Endothelial cell of umbilical vein (primary cell): ENCODE results near the gene FAM76B. TPM values are rescaled to one million over a fixed set of nuclear protein-coding genes. Genes with fewer than 3 reads are reported as not detected.

ENCODE experiments used
- BruUV-seq: library from RNA; stranded (reverse); fragments of 400-500 nt; replicated peaks from 2 replicates; lab custom pipeline; 2021; lab: Mats Ljungman, UMichigan
- CTCF ChIA-PET: fragments of 300-600, 350-600 bp; sonication (Branson Sonifier 250); formaldehyde crosslinking; loops from one replicate; lab custom pipeline; 2021; ENCODE audit warnings: antibody characterized with exemption, inconsistent platforms; lab: Charles Lee
- POLR2A ChIA-PET: fragments of 300-600, 350-600 bp; sonication (Branson Sonifier 250); formaldehyde crosslinking; loops from one replicate; lab custom pipeline; 2021; ENCODE audit warnings: antibody characterized with exemption, inconsistent platforms; lab: Charles Lee
- DNase-seq: peaks from one replicate; pipeline ENCODE4 v3.0.0-alpha.2; 2011; ENCODE audit warnings: low read depth, low spot score
- FAIRE-seq: peaks from 2 replicates; lab custom pipeline; 2011; peaks lifted over from hg19 to GRCh38; lab: Jason Lieb, UNC
- H2AFZ ChIP-seq: 2 replicates; pipeline ENCODE4 v1.6.0; 2012; ENCODE audit warnings: low read depth, low read length, control low read depth, inconsistent platforms
- H3K27ac ChIP-seq: 2 replicates; pipeline ENCODE4 v1.5.1; 2011; ENCODE audit warnings: low read depth, mild to moderate bottlenecking, control low read depth, low read length, moderate library complexity; ENCODE audit not compliant: insufficient read depth
- H3K27me3 ChIP-seq, 2 experiments: 2 replicates each; pipeline versions ENCODE4 v1.6.0 to v1.6.1; 2011; ENCODE audit warnings: low read length in 2 of 2, mixed read lengths in 1 of 2; ENCODE audit not compliant: control insufficient read depth in 2 of 2, insufficient read depth in 2 of 2
- H3K36me3 ChIP-seq, 2 experiments: 2 replicates in 1 of 2; 3 replicates in 1 of 2; pipeline ENCODE4 v1.5.1; 2011; ENCODE audit warnings: low read length in 2 of 2, mild to moderate bottlenecking in 1 of 2, moderate library complexity in 1 of 2; ENCODE audit not compliant: control insufficient read depth in 2 of 2, insufficient read depth in 2 of 2; ENCODE audit errors: extremely low read depth in 1 of 2
- H3K4me1 ChIP-seq: 3 replicates; pipeline ENCODE4 v1.5.1; 2011; ENCODE audit warnings: mild to moderate bottlenecking, low read length; ENCODE audit not compliant: control insufficient read depth, insufficient read depth; ENCODE audit errors: extremely low read depth
- H3K4me2 ChIP-seq: 2 replicates; pipeline ENCODE4 v1.6.1; 2011; ENCODE audit warnings: low read length, control low read depth, mixed read lengths; ENCODE audit not compliant: insufficient read depth
- H3K4me3 ChIP-seq, 3 experiments: fragments of 200-600 bp in 1 of 3; sonication (generic), shearing (Covaris generic) in 1 of 3; replicated peaks in 1 of 3; 2 replicates each; pipeline ENCODE4 v1.5.1; 2011 to 2016; ENCODE audit warnings: control low read depth in 3 of 3, low read length in 3 of 3, mild to moderate bottlenecking in 2 of 3, inconsistent platforms in 1 of 3, low read depth in 1 of 3, moderate library complexity in 1 of 3; ENCODE audit not compliant: insufficient read depth in 1 of 3
- H3K79me2 ChIP-seq: 2 replicates; pipeline ENCODE4 v1.6.0; 2012; ENCODE audit warnings: low read length, inconsistent platforms; ENCODE audit not compliant: control insufficient read depth, insufficient read depth
- H3K9ac ChIP-seq: replicated peaks from 2 replicates; pipeline ENCODE3; 2011; ENCODE audit warnings: low read length, control low read depth; ENCODE audit not compliant: insufficient read depth; ENCODE audit errors: extremely low read depth
- H3K9me1 ChIP-seq: replicated peaks from 3 replicates; pipeline ENCODE4 v1.6.0; 2011; ENCODE audit warnings: mild to moderate bottlenecking, low read length; ENCODE audit not compliant: control insufficient read depth, insufficient read depth; ENCODE audit errors: extremely low read depth
- H3K9me3 ChIP-seq: replicated peaks from 2 replicates; pipeline ENCODE4 v1.5.1; 2012; ENCODE audit warnings: low read length, inconsistent platforms; ENCODE audit not compliant: control insufficient read depth, insufficient read depth
- H4K20me1 ChIP-seq: replicated peaks from 2 replicates; pipeline ENCODE3; 2011; ENCODE audit warnings: mild to moderate bottlenecking, low read length; ENCODE audit not compliant: control insufficient read depth, insufficient read depth; ENCODE audit errors: extremely low read depth
- CTCF ChIP-seq, 2 donors: IDR thresholded peaks; 1 replicate in 1 of 2; 2 replicates in 1 of 2; pipeline ENCODE4 v1.5.1; 2011; ENCODE audit warnings: low read length in 2 of 2, mild to moderate bottlenecking in 2 of 2, moderate library complexity in 2 of 2, control low read depth in 1 of 2, inconsistent platforms in 1 of 2, low read depth in 1 of 2; ENCODE audit not compliant: insufficient read depth in 1 of 2; ENCODE audit errors: extremely low read depth in 1 of 2
- EZH2 ChIP-seq: IDR thresholded peaks from 2 replicates; pipeline ENCODE4 v1.6.1; 2012; ENCODE audit warnings: borderline replicate concordance, low read depth, mild to moderate bottlenecking, moderate library complexity, low read length, inconsistent platforms; ENCODE audit not compliant: severe bottlenecking
- FOS ChIP-seq: IDR thresholded peaks from 2 replicates; pipeline ENCODE4 v1.6.1; 2011; ENCODE audit warnings: mild to moderate bottlenecking, low read length, moderate library complexity, borderline replicate concordance; ENCODE audit not compliant: insufficient read depth
- GATA2 ChIP-seq: IDR thresholded peaks from 2 replicates; pipeline ENCODE4 v1.7.0; 2011; ENCODE audit warnings: low read depth, mild to moderate bottlenecking, moderate library complexity, mixed read lengths, low read length; ENCODE audit not compliant: insufficient read length, insufficient read depth
- JUN ChIP-seq: IDR thresholded peaks from 2 replicates; pipeline ENCODE4 v1.6.1; 2011; ENCODE audit warnings: borderline replicate concordance, low read depth; ENCODE audit not compliant: insufficient read length, insufficient read depth
- MAX ChIP-seq: IDR thresholded peaks from 2 replicates; pipeline ENCODE4 v1.6.1; 2011; ENCODE audit not compliant: insufficient read depth, insufficient read length
- MYC ChIP-seq: IDR thresholded peaks from one replicate; pipeline ENCODE4 v1.6.1; 2011; ENCODE audit warnings: mild to moderate bottlenecking, low read depth, low read length
- POLR2A ChIP-seq: IDR thresholded peaks from 2 replicates; pipeline ENCODE4 v1.6.1; 2012; ENCODE audit warnings: low read depth, mild to moderate bottlenecking, control low read depth, low read length
- POLR2AphosphoS5 ChIP-seq: IDR thresholded peaks from 2 replicates; pipeline ENCODE4 v1.6.1; 2012; ENCODE audit warnings: low read depth, mild to moderate bottlenecking, control low read depth, low read length, moderate library complexity; ENCODE audit not compliant: insufficient read depth
- dilution Hi-C: fragments of 300-500 bp; cut with MboI; formaldehyde crosslinking; loops from one replicate; pipeline ENCODE4 v1.15.0; 2019; ENCODE audit warnings: low sequenced_read_pairs; ENCODE audit not compliant: extremely low pct_ligation_motif_present
- intact Hi-C: fragments of 100-400 bp; cut with micrococcal nuclease; formaldehyde crosslinking; loops from one replicate; pipeline ENCODE4 v1.10.0; 2022
- polyA plus RNA-seq, 4 experiments: library from polyadenylated mRNA; depleted of rRNA in 3 of 4; stranded (reverse) in 3 of 4; unstranded in 1 of 4; fragments of >200 nt; gene quantifications; 2 replicates each; pipeline versions ENCODE4 v1.2.1 to v1.2.3, GENCODE V29; 2011 to 2012; ENCODE audit warnings: missing spikeins in 1 of 4
- total RNA-seq: library from RNA; stranded (reverse); gene quantifications from 2 replicates; pipeline ENCODE4 v1.2.3, GENCODE V29; 2021

FAM76B gene
- total and polyA plus RNA-seq, 2 donors (not counting 3 experiments of a cell fraction or from before 2014, with no cell fraction given), result 6.7 to 25.7 TPM

DNA sequence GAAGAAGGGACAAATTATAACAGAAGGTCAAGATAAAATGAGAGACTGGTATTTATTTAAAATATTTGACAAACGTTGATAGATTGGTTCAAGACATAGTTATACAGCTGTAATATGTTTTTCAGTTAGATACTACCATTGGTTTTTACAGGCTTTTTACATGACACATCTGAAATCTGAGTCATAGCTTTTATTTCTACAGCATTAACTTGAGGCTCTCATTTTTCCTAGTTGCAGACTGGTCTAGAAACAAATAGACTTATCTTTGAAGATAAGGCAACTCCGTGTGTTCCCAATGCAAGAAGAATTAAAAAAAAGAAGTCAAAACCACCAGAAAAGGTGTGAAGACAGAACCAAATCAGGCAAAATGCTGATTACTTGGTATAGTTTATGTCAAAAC is 32.1 kb upstream of the FAM76B start:
- peaks cover 0 to 9% of the 10 kb centered on the region in 2 experiments for H3K36me3 ChIP-seq
- no peak overlapping the region for H2AFZ ChIP-seq
- DNase-seq, result no peak
- H3K27me3 ChIP-seq, result no peaks in the 10 kb centered on the region
- CTCF ChIA-PET, result interaction anchor here (0.6 to 1.0 kb wide), 3 partner anchors 14 to 572 kb away, joined by 3 read pairs; no protein-coding TSS in a partner anchor
- POLR2A ChIA-PET, result no interaction called here
- H3K4me2 ChIP-seq, result no peak overlapping the region
- H3K27ac ChIP-seq, result no peak overlapping the region
- no peaks in the 10 kb centered on the region for H3K9me3 ChIP-seq
- FAIRE-seq, result no peak
- no TSS peak for BruUV-seq
- H4K20me1 ChIP-seq, result no peaks in the 10 kb centered on the region
- H3K79me2 ChIP-seq, result no peaks in the 10 kb centered on the region
- no peak overlapping the region for H3K4me3 ChIP-seq
- no peaks in the 10 kb centered on the region for H3K9me1 ChIP-seq
- H3K9ac ChIP-seq, result no peak overlapping the region
- TF ChIP-seq EZH2, result no peak
- TF ChIP-seq MYC, result no peak
- no peak for TF ChIP-seq POLR2AphosphoS5
- no peak for TF ChIP-seq MAX
- no peak for TF ChIP-seq GATA2
- TF ChIP-seq JUN, result no peak
- TF ChIP-seq FOS, result peak; percentile 23
- dilution Hi-C loops (no loop called here), intact Hi-C loops (no loop called here)
- no peaks in the 10 kb centered on the region for H3K4me1 ChIP-seq

DNA sequence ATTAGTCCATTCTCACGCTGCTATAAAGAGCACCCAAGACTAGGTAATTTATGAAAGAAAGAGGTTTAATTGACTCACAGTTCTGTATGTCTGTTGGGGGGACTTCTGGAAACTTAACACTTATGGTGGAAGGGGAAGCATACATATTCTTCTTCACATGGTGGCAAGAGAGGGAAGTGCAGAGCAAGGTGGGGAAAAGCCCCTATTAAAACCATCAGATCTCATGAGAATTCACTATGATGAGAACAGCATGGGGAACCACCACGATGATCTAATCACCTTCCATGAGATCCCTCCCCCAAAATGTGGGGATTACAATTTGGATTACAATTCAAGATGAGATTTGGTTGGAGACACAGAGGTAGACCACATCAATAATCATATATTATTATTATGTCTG is 26.5 kb upstream of the FAM76B start:
- H3K4me3 ChIP-seq, result no peak overlapping the region
- no peak for TF ChIP-seq GATA2
- no peak for TF ChIP-seq MAX
- TF ChIP-seq CTCF (IDR thresholded peaks at IDR 0.05; ENCODE audit: extremely low read depth in 1 of 2, insufficient read depth in 1 of 2, low read depth in 1 of 2, low read length in 2 of 2), result no peak
- TF ChIP-seq EZH2, result no peak
- no peak for TF ChIP-seq MYC
- TF ChIP-seq JUN, result no peak
- no peak for TF ChIP-seq FOS
- no peak for TF ChIP-seq POLR2A
- no peak for TF ChIP-seq POLR2AphosphoS5
- dilution Hi-C loops, result no loop called here
- no peaks in the 10 kb centered on the region for H3K79me2 ChIP-seq
- H4K20me1 ChIP-seq, result no peaks in the 10 kb centered on the region
- CTCF ChIA-PET, result interaction anchor here (1.1 kb wide), 1 partner anchor 527 kb away, joined by 3 read pairs; the partner anchor contains the start of gene MAML2
- no peaks in the 10 kb centered on the region for H3K9me3 ChIP-seq
- no peak overlapping the region for H3K9ac ChIP-seq
- H3K27me3 ChIP-seq, result no peaks in the 10 kb centered on the region
- BruUV-seq, result no TSS peak
- FAIRE-seq (no peak), DNase-seq (no peak)
- no peak overlapping the region for H3K4me2 ChIP-seq
- H3K27ac ChIP-seq, result no peak overlapping the region
- H3K4me1 ChIP-seq, result no peaks in the 10 kb centered on the region
- H2AFZ ChIP-seq, result no peak overlapping the region
- peaks cover 0 to 4% of the 10 kb centered on the region in 2 experiments for H3K36me3 ChIP-seq
- no peaks in the 10 kb centered on the region for H3K9me1 ChIP-seq
- intact Hi-C loops, result no loop called here
- POLR2A ChIA-PET, result no interaction called here
